Measurements from ENCODE around the gene ISM1.

DNA sequence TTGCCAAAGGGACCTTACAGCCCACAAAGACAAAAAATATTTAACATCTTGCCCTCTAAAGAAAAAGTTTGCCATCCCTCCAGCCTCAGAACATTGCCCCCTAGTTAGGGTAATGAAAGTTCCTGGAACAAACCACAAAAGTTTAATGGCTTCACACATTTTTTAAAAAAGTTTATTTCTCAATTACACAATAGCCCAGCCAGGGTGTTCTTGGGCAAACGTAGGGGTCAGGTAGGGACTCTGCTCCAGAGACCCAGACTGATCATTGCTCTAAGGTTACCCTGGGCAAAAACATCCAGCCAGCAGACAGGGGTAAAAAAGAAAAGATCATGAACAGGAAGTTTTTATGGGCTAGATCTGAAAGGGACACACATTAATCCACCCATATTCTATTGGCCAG lies 4.5 kb upstream of the ISM1 start:
- TF ChIP-seq EP300 (IDR thresholded peaks at IDR 0.05; ENCODE audit: low read depth) (no peak), POLR2A (IDR thresholded peaks at IDR 0.05) (no peak)

Measured in transverse colon (tissue), 1 donor.